DOHH2 (cell line): ENCODE results near the gene SRI.

Source experiments
- H3F3A ChIP-seq: fragments of 200-600 bp; sonication (generic), shearing (Covaris generic); 2 replicates; pipeline ENCODE4 v1.6.0; 2016; ENCODE audit warnings: antibody characterized with exemption, mild to moderate bottlenecking; ENCODE audit not compliant: control insufficient read depth, insufficient read depth
- H3K27ac ChIP-seq: fragments of 200-600 bp; sonication (generic); 2 replicates; pipeline ENCODE4 v1.5.1; 2014; ENCODE audit warnings: low read depth, mild to moderate bottlenecking, low read length, moderate library complexity
- H3K27me3 ChIP-seq: fragments of 200-600 bp; sonication (generic); 2 replicates; pipeline ENCODE4 v1.6.1; 2014; ENCODE audit warnings: mild to moderate bottlenecking, low read length, mixed read lengths; ENCODE audit not compliant: control insufficient read depth
- H3K36me3 ChIP-seq: fragments of 200-600 bp; sonication (generic); 2 replicates; pipeline ENCODE4 v1.6.1; 2014; ENCODE audit warnings: mild to moderate bottlenecking, low read length, moderate library complexity, mixed read lengths; ENCODE audit not compliant: control insufficient read depth
- H3K4me1 ChIP-seq: fragments of 200-600 bp; sonication (generic); 2 replicates; pipeline ENCODE4 v1.6.1; 2014; ENCODE audit warnings: mild to moderate bottlenecking, low read length, mixed read lengths; ENCODE audit not compliant: control insufficient read depth
- H3K4me2 ChIP-seq: fragments of 200-600 bp; sonication (generic); 2 replicates; pipeline ENCODE4 v1.6.0; 2014; ENCODE audit warnings: mild to moderate bottlenecking, low read length, moderate library complexity
- H3K4me3 ChIP-seq: fragments of 200-600 bp; sonication (generic); 2 replicates; pipeline ENCODE4 v1.5.1; 2014; ENCODE audit warnings: mild to moderate bottlenecking, low read length, mixed read lengths
- H3K79me2 ChIP-seq: fragments of 200-600 bp; sonication (generic); 2 replicates; pipeline ENCODE4 v1.6.1; 2014; ENCODE audit warnings: mild to moderate bottlenecking, low read length, mixed read lengths; ENCODE audit not compliant: control insufficient read depth
- H3K9me2 ChIP-seq: fragments of 200-600 bp; sonication (generic); replicated peaks from 2 replicates; pipeline ENCODE4 v1.6.1; 2014; ENCODE audit warnings: mild to moderate bottlenecking, low read length, mixed read lengths; ENCODE audit not compliant: control insufficient read depth
- H3K9me3 ChIP-seq: fragments of 200-600 bp; sonication (generic); 2 replicates; pipeline ENCODE4 v1.6.1; 2014; ENCODE audit warnings: antibody characterized with exemption, low read length, mixed read lengths; ENCODE audit not compliant: control insufficient read depth, insufficient read depth
- H4K20me1 ChIP-seq: fragments of 200-600 bp; sonication (generic); 2 replicates; pipeline ENCODE4 v1.6.0; 2014; ENCODE audit warnings: low read depth, mild to moderate bottlenecking, antibody characterized with exemption, low read length, moderate library complexity; ENCODE audit not compliant: control insufficient read depth, insufficient read depth
- CTCF ChIP-seq: fragments of 200-600 bp; sonication (generic); IDR thresholded peaks from one replicate; pipeline ENCODE4 v1.5.1; 2014; ENCODE audit warnings: antibody characterized with exemption, mild to moderate bottlenecking, low read depth, low read length; ENCODE audit not compliant: poor library complexity, severe bottlenecking
- EZH2phosphoT487 ChIP-seq: fragments of 200-600 bp; sonication (generic); IDR thresholded peaks from 2 replicates; pipeline ENCODE4 v1.6.1; 2017; ENCODE audit warnings: borderline replicate concordance, mild to moderate bottlenecking, antibody characterized with exemption, low read length, moderate library complexity, mixed read lengths

The SRI gene

DNA sequence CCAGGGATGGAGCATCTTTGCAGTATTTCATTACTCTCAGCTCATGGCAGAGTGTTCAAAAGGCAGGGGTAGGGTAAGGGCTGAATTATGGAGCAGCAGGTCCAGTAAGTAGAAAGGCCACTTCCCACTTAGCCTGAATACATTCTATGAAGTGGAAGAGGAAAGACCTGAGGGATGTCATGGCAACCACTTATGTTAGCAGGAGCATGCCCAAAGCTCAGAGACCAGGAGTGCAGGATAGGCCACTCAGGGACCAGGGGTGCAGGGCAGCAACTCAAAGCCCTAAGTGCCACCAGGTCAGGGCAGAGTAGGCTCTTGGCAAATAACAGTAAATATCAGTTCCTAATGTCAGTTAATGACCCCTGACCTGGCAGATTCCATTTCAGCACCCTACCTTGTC, 3.6 kb downstream of the SRI start:
- Histone ChIP-seq H3K36me3 (peaks cover 74% of the 10 kb centered on the region), H3K9me3 (no peaks in the 10 kb centered on the region), H3K4me2 (no peak overlapping the region), H3K4me3 (no peak overlapping the region), H3K27ac (no peak overlapping the region), H3K9me2 (no peaks in the 10 kb centered on the region), H3K27me3 (no peaks in the 10 kb centered on the region), H3K4me1 (peaks cover 27% of the 10 kb centered on the region), H3F3A (0 out of 2 replicates have a peak, but pooled peaks cover 9% of the 10 kb centered on the region), H4K20me1 (no peaks in the 10 kb centered on the region), H3K79me2 (peaks cover 56% of the 10 kb centered on the region)
- no peak for TF ChIP-seq CTCF
- no peak for TF ChIP-seq EZH2phosphoT487

DNA sequence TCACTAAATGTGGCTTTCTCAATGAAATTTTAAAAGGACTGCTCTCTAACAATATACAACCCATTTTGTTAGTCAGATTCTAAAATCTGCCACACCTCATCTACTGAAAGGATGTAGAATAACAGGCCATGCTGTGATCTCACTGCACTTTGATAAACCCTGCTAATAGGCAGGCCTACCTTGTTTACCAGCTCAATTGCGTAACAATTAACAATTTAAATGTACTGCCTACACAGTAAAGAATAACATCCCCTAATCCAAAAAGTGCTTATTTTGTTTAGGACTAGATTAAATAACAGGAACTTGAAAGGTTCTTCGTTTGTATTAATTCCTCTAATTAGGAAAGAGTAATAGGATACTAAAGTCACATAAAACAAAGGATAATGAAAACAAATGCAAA, 4.5 kb downstream of the SRI start:
- H3K9me2 ChIP-seq: no peaks in the 10 kb centered on the region
- H3K27ac ChIP-seq: no peak overlapping the region
- H3K36me3 ChIP-seq: peaks cover 79% of the 10 kb centered on the region
- no peak overlapping the region for H3K4me2 ChIP-seq
- no peaks in the 10 kb centered on the region for H4K20me1 ChIP-seq
- H3K4me3 ChIP-seq: no peak overlapping the region
- H3K4me1 ChIP-seq: peaks cover 17% of the 10 kb centered on the region
- TF ChIP-seq EZH2phosphoT487 (no peak), CTCF (no peak)
- H3K9me3 ChIP-seq: no peaks in the 10 kb centered on the region
- H3F3A ChIP-seq: 0 out of 2 replicates have a peak, but pooled peaks cover 9% of the 10 kb centered on the region
- peaks cover 55% of the 10 kb centered on the region for H3K79me2 ChIP-seq
- H3K27me3 ChIP-seq: no peaks in the 10 kb centered on the region

- H3K4me1 ChIP-seq: peaks cover 14% of the 10 kb centered on the region
- no peak overlapping the region for H3K27ac ChIP-seq
- H3K27me3 ChIP-seq: no peaks in the 10 kb centered on the region
- H3K4me3 ChIP-seq: no peak overlapping the region
- H3F3A ChIP-seq: 0 out of 2 replicates have a peak, but pooled peaks cover 9% of the 10 kb centered on the region
- no peaks in the 10 kb centered on the region for H3K9me3 ChIP-seq
- TF ChIP-seq CTCF (no peak), EZH2phosphoT487 (no peak)
- H3K9me2 ChIP-seq: no peaks in the 10 kb centered on the region
- H4K20me1 ChIP-seq: no peaks in the 10 kb centered on the region
- H3K36me3 ChIP-seq: peaks cover 86% of the 10 kb centered on the region
- no peak overlapping the region for H3K4me2 ChIP-seq
- peaks cover 48% of the 10 kb centered on the region for H3K79me2 ChIP-seq
Measured at GRCh38 chr7:88214456-88214855, 5.4 kb downstream of the SRI start.
